Activated T-helper 1 cell treated with Interleukin-2 at 50 U/mL for 16 hours (primary cell): Measurements from ENCODE around the gene SHROOM3.

Source experiments
- DNase-seq: peaks from one replicate; pipeline ENCODE4 v3.0.0-alpha.2; 2020; ENCODE audit warnings: low read depth

Gene SHROOM3

GRCh38 chr4:76781698-76782595 is 346.9 kb downstream of the SHROOM3 start:
- DNase-seq, result no peak

GRCh38 chr4:76782837-76783236 is 347.8 kb downstream of the SHROOM3 start:
- DNase-seq, result no peak

GRCh38 chr4:76783836-76784235 is 348.8 kb downstream of the SHROOM3 start:
- DNase-seq, result no peak

- DNase-seq, result no peak
Measured at GRCh38 chr4:76784237-76784636, 349.2 kb downstream of the SHROOM3 start.

- no peak for DNase-seq
Measured at GRCh38 chr4:76787898-76788297, 352.9 kb downstream of the SHROOM3 start.

- DNase-seq, result no peak
Measured at GRCh38 chr4:76790377-76790776, 355.3 kb downstream of the SHROOM3 start.

GRCh38 chr4:76791479-76791878 is 356.4 kb downstream of the SHROOM3 start:
- no peak for DNase-seq

GRCh38 chr4:76792418-76792817 is 357.4 kb downstream of the SHROOM3 start:
- DNase-seq, result no peak

- no peak for DNase-seq
Measured at GRCh38 chr4:76795243-76795642, 360.2 kb downstream of the SHROOM3 start.

GRCh38 chr4:76799140-76799539 is 364.1 kb downstream of the SHROOM3 start:
- DNase-seq, result no peak

- DNase-seq, result no peak
Measured at GRCh38 chr4:76799718-76800117, 364.7 kb downstream of the SHROOM3 start.

GRCh38 chr4:76800902-76801301 is 365.9 kb downstream of the SHROOM3 start:
- no peak for DNase-seq

GRCh38 chr4:76801621-76802235 is 366.7 kb downstream of the SHROOM3 start:
- DNase-seq, result no peak

- DNase-seq, result no peak
Measured at GRCh38 chr4:76802236-76803021, 367.4 kb downstream of the SHROOM3 start.

- DNase-seq, result no peak
Measured at GRCh38 chr4:76803522-76803921, 368.5 kb downstream of the SHROOM3 start.

- DNase-seq, result no peak
Measured at GRCh38 chr4:76804096-76804495, 369.1 kb downstream of the SHROOM3 start.

- no peak for DNase-seq
Measured at GRCh38 chr4:76806346-76806745, 371.3 kb downstream of the SHROOM3 start.

GRCh38 chr4:76806757-76807156 is 371.7 kb downstream of the SHROOM3 start:
- no peak for DNase-seq

GRCh38 chr4:76809594-76810305 is 374.7 kb downstream of the SHROOM3 start:
- no peak for DNase-seq

GRCh38 chr4:76811604-76812412 is 376.8 kb downstream of the SHROOM3 start:
- no peak for DNase-seq

- no peak for DNase-seq
Measured at GRCh38 chr4:76813070-76813469, 378.0 kb downstream of the SHROOM3 start.
